ENCODE results near the gene KRT76.
"Not testable (repeated sequence)": the region's sequence is repeated elsewhere in the genome, so short reads cannot be mapped to it uniquely, and the experiment has no call there.

The KRT76 gene

GRCh38 chr12:52796839-52797528 is 19.8 kb upstream of the KRT76 start:
- DNase-seq = no peak

GRCh38 chr12:52796429-52796794 is 19.3 kb upstream of the KRT76 start:
- no peak for DNase-seq

GRCh38 chr12:52795694-52796428 is 18.7 kb upstream of the KRT76 start, which contains the start of gene KRT3:
KRT3 (minus strand) TSS chr12:52796117; CDS start chr12:52796042, 75 bp downstream.
- DNase-seq = no peak

- DNase-seq = not testable (repeated sequence)
Measured at GRCh38 chr12:52795332-52795674, 18.2 kb upstream of the KRT76 start.

GRCh38 chr12:52794479-52795331 is 17.6 kb upstream of the KRT76 start:
- no peak for DNase-seq

GRCh38 chr12:52792185-52793029 is 15.3 kb upstream of the KRT76 start:
- DNase-seq = no peak

GRCh38 chr12:52791271-52792184 is 14.4 kb upstream of the KRT76 start:
- DNase-seq = no peak

- DNase-seq = no peak
Measured at GRCh38 chr12:52790427-52791270, 13.5 kb upstream of the KRT76 start.

GRCh38 chr12:52789637-52790426 is 12.7 kb upstream of the KRT76 start:
- DNase-seq = no peak

- no peak for DNase-seq
Measured at GRCh38 chr12:52788876-52789636, 11.9 kb upstream of the KRT76 start.

- DNase-seq = no peak
Measured at GRCh38 chr12:52788192-52788875, 11.2 kb upstream of the KRT76 start.

GRCh38 chr12:52787324-52788191 is 10.4 kb upstream of the KRT76 start:
- no peak for DNase-seq

- no peak for DNase-seq
Measured at GRCh38 chr12:52784909-52785308, 7.8 kb upstream of the KRT76 start.

GRCh38 chr12:52783563-52784316 is 6.6 kb upstream of the KRT76 start:
- DNase-seq = no peak

- no peak for DNase-seq
Measured at GRCh38 chr12:52782502-52782901, 5.4 kb upstream of the KRT76 start.

- no peak for DNase-seq
Measured at GRCh38 chr12:52781399-52782082, 4.4 kb upstream of the KRT76 start.
